HEK293 (cell line): Measurements from ENCODE around the gene COL5A1.

Experiments used
- CTCF ChIA-PET: fragments of 350-600 bp; formaldehyde crosslinking; extraction: SDS; loops from one replicate; lab custom pipeline; 2021; ENCODE audit warnings: antibody characterized with exemption; lab: Yijun Ruan, JAX
- POLR2A ChIA-PET: fragments of 300-600 bp; formaldehyde crosslinking; extraction: SDS; loops from one replicate; lab custom pipeline; 2020; ENCODE audit warnings: antibody characterized with exemption, inconsistent platforms; lab: Yijun Ruan, JAX
- H3K27ac ChIP-seq: fragments of 200-500 bp; sonication (Bioruptor generic); 2 replicates; pipeline ENCODE4 v1.5.1; 2014; ENCODE audit warnings: low read depth, low read length, control low read depth, inconsistent platforms; ENCODE audit errors: extremely low read depth
- H3K36me3 ChIP-seq, 2 experiments: fragments of 200-500 bp in 1 of 2; sonication (Bioruptor generic) in 1 of 2; 1 replicate in 1 of 2; 2 replicates in 1 of 2; pipeline ENCODE4 v1.5.1; 2014 to 2017; ENCODE audit warnings: inconsistent platforms in 2 of 2, low read length in 2 of 2; ENCODE audit not compliant: control insufficient read depth in 2 of 2, insufficient read depth in 1 of 2
- H3K4me1 ChIP-seq: fragments of 200-500 bp; sonication (Bioruptor generic); 2 replicates; pipeline ENCODE4 v1.5.1; 2014; ENCODE audit warnings: mild to moderate bottlenecking, low read length, inconsistent platforms; ENCODE audit not compliant: control insufficient read depth, insufficient read depth
- H3K4me3 ChIP-seq: 2 replicates; pipeline ENCODE4 v1.5.1; 2011; ENCODE audit warnings: low read depth, mild to moderate bottlenecking, control low read depth, low read length, moderate library complexity
- H3K9me3 ChIP-seq: fragments of 200-500 bp; sonication (Bioruptor generic); 2 replicates; pipeline ENCODE4 v1.5.1; 2014; ENCODE audit warnings: low read depth, low read length, inconsistent platforms; ENCODE audit not compliant: control insufficient read depth, insufficient read depth
- GFI1B ChIP-seq: fragments of 450-650 bp; formaldehyde crosslinking; IDR thresholded peaks from 2 replicates; pipeline ENCODE4 v1.5.1; 2016; ENCODE audit warnings: missing biosample characterization, missing genetic modification characterization
- MEIS1 ChIP-seq: sonication (generic); formaldehyde crosslinking; IDR thresholded peaks from 2 replicates; pipeline ENCODE4 v1.8.1; 2022; ENCODE audit warnings: missing genetic modification reagents, mild to moderate bottlenecking, borderline replicate concordance
- OSR2 ChIP-seq: fragments of 450-650 bp; formaldehyde crosslinking; IDR thresholded peaks from 2 replicates; pipeline ENCODE4 v1.5.1; 2016; ENCODE audit warnings: missing biosample characterization, missing genetic modification characterization
- SP7 ChIP-seq: fragments of 450-650 bp; formaldehyde crosslinking; IDR thresholded peaks from 2 replicates; pipeline ENCODE4 v1.5.1; 2016; ENCODE audit warnings: missing biosample characterization, missing genetic modification characterization
- WT1 ChIP-seq: fragments of 450-650 bp; formaldehyde crosslinking; IDR thresholded peaks from 2 replicates; pipeline ENCODE4 v1.5.1; 2016; ENCODE audit warnings: missing biosample characterization, missing genetic modification characterization
- ZNF112 ChIP-seq: fragments of 450-650 bp; formaldehyde crosslinking; IDR thresholded peaks from 2 replicates; pipeline ENCODE4 v1.5.0; 2017; ENCODE audit warnings: missing biosample characterization, missing genetic modification characterization
- ZNF214 ChIP-seq: fragments of 450-650 bp; formaldehyde crosslinking; IDR thresholded peaks from 2 replicates; pipeline ENCODE4 v1.5.1; 2017; ENCODE audit warnings: missing biosample characterization, mild to moderate bottlenecking, missing genetic modification characterization, borderline replicate concordance
- ZNF366 ChIP-seq: fragments of 450-650 bp; formaldehyde crosslinking; conservative IDR thresholded peaks from 2 replicates; pipeline ENCODE4 v1.5.1; 2016; ENCODE audit warnings: missing biosample characterization, missing genetic modification characterization
- ZNF404 ChIP-seq: fragments of 450-650 bp; formaldehyde crosslinking; IDR thresholded peaks from 2 replicates; pipeline ENCODE4 v1.5.1; 2017; ENCODE audit warnings: missing biosample characterization, missing genetic modification characterization
- ZNF514 ChIP-seq: fragments of 450-650 bp; formaldehyde crosslinking; IDR thresholded peaks from 2 replicates; pipeline ENCODE4 v1.5.1; 2016; ENCODE audit warnings: missing biosample characterization, missing genetic modification characterization
- ZNF571 ChIP-seq: fragments of 450-650 bp; formaldehyde crosslinking; IDR thresholded peaks from 2 replicates; pipeline ENCODE4 v1.5.0; 2017; ENCODE audit warnings: missing biosample characterization, missing genetic modification characterization
- ZNF626 ChIP-seq: fragments of 450-650 bp; sonication (Bioruptor Pico); formaldehyde crosslinking; IDR thresholded peaks from 2 replicates; pipeline ENCODE4 v1.5.1; 2018; ENCODE audit warnings: missing biosample characterization, missing genetic modification characterization, inconsistent platforms
- ZNF670 ChIP-seq: fragments of 450-650 bp; formaldehyde crosslinking; IDR thresholded peaks from 2 replicates; pipeline ENCODE4 v1.5.1; 2016; ENCODE audit warnings: missing biosample characterization, missing genetic modification characterization, low read depth
- ZSCAN16 ChIP-seq: fragments of 450-650 bp; formaldehyde crosslinking; IDR thresholded peaks from 2 replicates; pipeline ENCODE4 v1.5.1; 2016; ENCODE audit warnings: missing biosample characterization, missing genetic modification characterization
- TF ChIP-seq, protein P1 (sequence below): fragments of 450-650 bp; formaldehyde crosslinking; IDR thresholded peaks from 2 replicates; pipeline ENCODE4 v1.5.1; 2016; ENCODE audit warnings: missing biosample characterization, missing genetic modification characterization
- TF ChIP-seq, protein P2 (sequence below): fragments of 450-650 bp; formaldehyde crosslinking; conservative IDR thresholded peaks from 2 replicates; pipeline ENCODE4 v1.5.1; 2016; ENCODE audit warnings: low read depth, missing biosample characterization, missing genetic modification characterization
- TF ChIP-seq, protein P3 (sequence below): fragments of 450-650 bp; formaldehyde crosslinking; IDR thresholded peaks from 2 replicates; pipeline ENCODE4 v1.5.1; 2016; ENCODE audit warnings: missing biosample characterization, missing genetic modification characterization
- TF ChIP-seq, protein P4 (sequence below): fragments of 450-650 bp; formaldehyde crosslinking; conservative IDR thresholded peaks from 2 replicates; pipeline ENCODE4 v1.5.1; 2016; ENCODE audit warnings: low read depth, missing biosample characterization, missing genetic modification characterization

The COL5A1 gene

DNA sequence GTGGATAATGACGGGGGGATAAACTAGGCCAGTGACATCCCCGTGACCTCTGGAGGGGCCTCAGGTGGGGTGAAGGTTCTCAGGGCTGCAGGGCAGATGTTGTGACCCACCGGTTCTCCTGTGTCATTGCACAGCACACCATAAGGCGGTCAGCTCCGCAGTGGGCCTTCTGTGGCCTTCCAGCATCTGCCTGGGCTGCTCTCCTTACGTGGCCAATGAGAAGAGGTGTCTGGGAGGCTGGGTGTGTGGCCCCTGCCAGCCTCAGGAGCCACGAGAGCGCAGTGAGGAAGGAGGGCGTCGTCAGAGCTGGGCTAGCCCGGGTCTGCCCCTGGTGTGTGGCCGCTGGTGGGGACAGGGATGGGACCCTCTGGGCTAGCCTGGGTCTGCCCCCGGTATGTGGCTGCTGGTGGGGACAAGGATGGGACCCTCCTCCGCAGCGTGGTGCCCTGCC lies 48.7 kb downstream of the COL5A1 start:
- Histone ChIP-seq H3K36me3 (no peaks in the 10 kb centered on the region), H3K9me3 (no peaks in the 10 kb centered on the region), H3K4me3 (no peak overlapping the region), H3K27ac (no peak overlapping the region), H3K4me1 (no peaks in the 10 kb centered on the region)
- CTCF ChIA-PET = interaction anchor here (0.6 to 7.9 kb wide), 25 partner anchors 7 to 241 kb away, joined by 3 to 64 read pairs (median 5); no protein-coding TSS in a partner anchor
- TF ChIP-seq, protein P1, sequence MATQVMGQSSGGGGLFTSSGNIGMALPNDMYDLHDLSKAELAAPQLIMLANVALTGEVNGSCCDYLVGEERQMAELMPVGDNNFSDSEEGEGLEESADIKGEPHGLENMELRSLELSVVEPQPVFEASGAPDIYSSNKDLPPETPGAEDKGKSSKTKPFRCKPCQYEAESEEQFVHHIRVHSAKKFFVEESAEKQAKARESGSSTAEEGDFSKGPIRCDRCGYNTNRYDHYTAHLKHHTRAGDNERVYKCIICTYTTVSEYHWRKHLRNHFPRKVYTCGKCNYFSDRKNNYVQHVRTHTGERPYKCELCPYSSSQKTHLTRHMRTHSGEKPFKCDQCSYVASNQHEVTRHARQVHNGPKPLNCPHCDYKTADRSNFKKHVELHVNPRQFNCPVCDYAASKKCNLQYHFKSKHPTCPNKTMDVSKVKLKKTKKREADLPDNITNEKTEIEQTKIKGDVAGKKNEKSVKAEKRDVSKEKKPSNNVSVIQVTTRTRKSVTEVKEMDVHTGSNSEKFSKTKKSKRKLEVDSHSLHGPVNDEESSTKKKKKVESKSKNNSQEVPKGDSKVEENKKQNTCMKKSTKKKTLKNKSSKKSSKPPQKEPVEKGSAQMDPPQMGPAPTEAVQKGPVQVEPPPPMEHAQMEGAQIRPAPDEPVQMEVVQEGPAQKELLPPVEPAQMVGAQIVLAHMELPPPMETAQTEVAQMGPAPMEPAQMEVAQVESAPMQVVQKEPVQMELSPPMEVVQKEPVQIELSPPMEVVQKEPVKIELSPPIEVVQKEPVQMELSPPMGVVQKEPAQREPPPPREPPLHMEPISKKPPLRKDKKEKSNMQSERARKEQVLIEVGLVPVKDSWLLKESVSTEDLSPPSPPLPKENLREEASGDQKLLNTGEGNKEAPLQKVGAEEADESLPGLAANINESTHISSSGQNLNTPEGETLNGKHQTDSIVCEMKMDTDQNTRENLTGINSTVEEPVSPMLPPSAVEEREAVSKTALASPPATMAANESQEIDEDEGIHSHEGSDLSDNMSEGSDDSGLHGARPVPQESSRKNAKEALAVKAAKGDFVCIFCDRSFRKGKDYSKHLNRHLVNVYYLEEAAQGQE (tag by site-specific recombination) = no peak
- TF ChIP-seq, protein P2, sequence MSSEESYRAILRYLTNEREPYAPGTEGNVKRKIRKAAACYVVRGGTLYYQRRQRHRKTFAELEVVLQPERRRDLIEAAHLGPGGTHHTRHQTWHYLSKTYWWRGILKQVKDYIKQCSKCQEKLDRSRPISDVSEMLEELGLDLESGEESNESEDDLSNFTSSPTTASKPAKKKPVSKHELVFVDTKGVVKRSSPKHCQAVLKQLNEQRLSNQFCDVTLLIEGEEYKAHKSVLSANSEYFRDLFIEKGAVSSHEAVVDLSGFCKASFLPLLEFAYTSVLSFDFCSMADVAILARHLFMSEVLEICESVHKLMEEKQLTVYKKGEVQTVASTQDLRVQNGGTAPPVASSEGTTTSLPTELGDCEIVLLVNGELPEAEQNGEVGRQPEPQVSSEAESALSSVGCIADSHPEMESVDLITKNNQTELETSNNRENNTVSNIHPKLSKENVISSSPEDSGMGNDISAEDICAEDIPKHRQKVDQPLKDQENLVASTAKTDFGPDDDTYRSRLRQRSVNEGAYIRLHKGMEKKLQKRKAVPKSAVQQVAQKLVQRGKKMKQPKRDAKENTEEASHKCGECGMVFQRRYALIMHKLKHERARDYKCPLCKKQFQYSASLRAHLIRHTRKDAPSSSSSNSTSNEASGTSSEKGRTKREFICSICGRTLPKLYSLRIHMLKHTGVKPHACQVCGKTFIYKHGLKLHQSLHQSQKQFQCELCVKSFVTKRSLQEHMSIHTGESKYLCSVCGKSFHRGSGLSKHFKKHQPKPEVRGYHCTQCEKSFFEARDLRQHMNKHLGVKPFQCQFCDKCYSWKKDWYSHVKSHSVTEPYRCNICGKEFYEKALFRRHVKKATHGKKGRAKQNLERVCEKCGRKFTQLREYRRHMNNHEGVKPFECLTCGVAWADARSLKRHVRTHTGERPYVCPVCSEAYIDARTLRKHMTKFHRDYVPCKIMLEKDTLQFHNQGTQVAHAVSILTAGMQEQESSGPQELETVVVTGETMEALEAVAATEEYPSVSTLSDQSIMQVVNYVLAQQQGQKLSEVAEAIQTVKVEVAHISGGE = no peak
- TF ChIP-seq ZNF670 (tag by site-specific recombination) = no peak
- no peak for TF ChIP-seq GFI1B
- TF ChIP-seq ZSCAN16 (tag by site-specific recombination) = no peak
- no peak for TF ChIP-seq ZNF571 (tag by site-specific recombination)
- TF ChIP-seq ZNF404 = no peak
- TF ChIP-seq ZNF112 = no peak
- TF ChIP-seq ZNF366 (tag by site-specific recombination) = no peak
- no peak for TF ChIP-seq ZNF626 (tag by site-specific recombination)
- TF ChIP-seq OSR2 (tag by site-specific recombination) = no peak
- TF ChIP-seq MEIS1 (CRISPR knock-in tag) = no peak
- TF ChIP-seq, protein P3, sequence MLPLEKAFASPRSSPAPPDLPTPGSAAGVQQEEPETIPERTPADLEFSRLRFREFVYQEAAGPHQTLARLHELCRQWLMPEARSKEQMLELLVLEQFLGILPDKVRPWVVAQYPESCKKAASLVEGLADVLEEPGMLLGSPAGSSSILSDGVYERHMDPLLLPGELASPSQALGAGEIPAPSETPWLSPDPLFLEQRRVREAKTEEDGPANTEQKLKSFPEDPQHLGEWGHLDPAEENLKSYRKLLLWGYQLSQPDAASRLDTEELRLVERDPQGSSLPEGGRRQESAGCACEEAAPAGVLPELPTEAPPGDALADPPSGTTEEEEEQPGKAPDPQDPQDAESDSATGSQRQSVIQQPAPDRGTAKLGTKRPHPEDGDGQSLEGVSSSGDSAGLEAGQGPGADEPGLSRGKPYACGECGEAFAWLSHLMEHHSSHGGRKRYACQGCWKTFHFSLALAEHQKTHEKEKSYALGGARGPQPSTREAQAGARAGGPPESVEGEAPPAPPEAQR (tag by site-specific recombination) = no peak
- TF ChIP-seq ZNF514 = no peak
- POLR2A ChIA-PET = no interaction called here

- Histone ChIP-seq H3K4me1 (no peaks in the 10 kb centered on the region), H3K9me3 (no peaks in the 10 kb centered on the region), H3K4me3 (no peak overlapping the region), H3K27ac (no peak overlapping the region), H3K36me3 (no peaks in the 10 kb centered on the region)
- TF ChIP-seq WT1 (tag by site-specific recombination) = no peak
- peak; percentile 46; the same call in 1 of the 2 replicates for TF ChIP-seq SP7 (tag by site-specific recombination)
- TF ChIP-seq, protein P4, sequence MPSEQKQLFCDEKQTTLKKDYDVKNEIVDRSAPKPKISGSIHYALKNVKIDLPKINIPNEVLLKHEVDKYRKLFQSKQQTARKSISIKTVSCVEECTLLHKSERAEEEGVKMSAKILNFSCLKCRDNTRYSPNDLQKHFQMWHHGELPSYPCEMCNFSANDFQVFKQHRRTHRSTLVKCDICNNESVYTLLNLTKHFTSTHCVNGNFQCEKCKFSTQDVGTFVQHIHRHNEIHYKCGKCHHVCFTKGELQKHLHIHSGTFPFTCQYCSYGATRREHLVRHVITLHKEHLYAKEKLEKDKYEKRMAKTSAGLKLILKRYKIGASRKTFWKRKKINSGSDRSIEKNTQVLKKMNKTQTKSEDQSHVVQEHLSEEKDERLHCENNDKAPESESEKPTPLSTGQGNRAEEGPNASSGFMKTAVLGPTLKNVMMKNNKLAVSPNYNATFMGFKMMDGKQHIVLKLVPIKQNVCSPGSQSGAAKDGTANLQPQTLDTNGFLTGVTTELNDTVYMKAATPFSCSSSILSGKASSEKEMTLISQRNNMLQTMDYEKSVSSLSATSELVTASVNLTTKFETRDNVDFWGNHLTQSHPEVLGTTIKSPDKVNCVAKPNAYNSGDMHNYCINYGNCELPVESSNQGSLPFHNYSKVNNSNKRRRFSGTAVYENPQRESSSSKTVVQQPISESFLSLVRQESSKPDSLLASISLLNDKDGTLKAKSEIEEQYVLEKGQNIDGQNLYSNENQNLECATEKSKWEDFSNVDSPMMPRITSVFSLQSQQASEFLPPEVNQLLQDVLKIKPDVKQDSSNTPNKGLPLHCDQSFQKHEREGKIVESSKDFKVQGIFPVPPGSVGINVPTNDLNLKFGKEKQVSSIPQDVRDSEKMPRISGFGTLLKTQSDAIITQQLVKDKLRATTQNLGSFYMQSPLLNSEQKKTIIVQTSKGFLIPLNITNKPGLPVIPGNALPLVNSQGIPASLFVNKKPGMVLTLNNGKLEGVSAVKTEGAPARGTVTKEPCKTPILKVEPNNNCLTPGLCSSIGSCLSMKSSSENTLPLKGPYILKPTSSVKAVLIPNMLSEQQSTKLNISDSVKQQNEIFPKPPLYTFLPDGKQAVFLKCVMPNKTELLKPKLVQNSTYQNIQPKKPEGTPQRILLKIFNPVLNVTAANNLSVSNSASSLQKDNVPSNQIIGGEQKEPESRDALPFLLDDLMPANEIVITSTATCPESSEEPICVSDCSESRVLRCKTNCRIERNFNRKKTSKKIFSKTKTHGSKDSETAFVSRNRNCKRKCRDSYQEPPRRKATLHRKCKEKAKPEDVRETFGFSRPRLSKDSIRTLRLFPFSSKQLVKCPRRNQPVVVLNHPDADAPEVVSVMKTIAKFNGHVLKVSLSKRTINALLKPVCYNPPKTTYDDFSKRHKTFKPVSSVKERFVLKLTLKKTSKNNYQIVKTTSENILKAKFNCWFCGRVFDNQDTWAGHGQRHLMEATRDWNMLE (tag by site-specific recombination) = no peak
- TF ChIP-seq ZNF214 (tag by site-specific recombination) = no peak
- CTCF ChIA-PET = interaction anchor here (0.5 to 7.9 kb wide), 17 partner anchors 12 to 721 kb away, joined by 3 to 64 read pairs (median 3); no protein-coding TSS in a partner anchor
- POLR2A ChIA-PET = no interaction called here
These were observed 49.5 kb downstream of the COL5A1 start for GRCh38 chr9:134690946-134691694.
